ENCODE data around the gene HHAT. TPM values are rescaled to one million over a fixed set of nuclear protein-coding genes. Genes with fewer than 3 reads are reported as not detected.

HHAT gene
- total and polyA plus RNA-seq, 2 of the 4 experiments (the other 2 are of a cell fraction), result 1.7 to 2.5 TPM

- no peak overlapping the region for H4K5ac ChIP-seq (ENCODE audit: low read depth, low read length)
- TF ChIP-seq MAZ (IDR thresholded peaks at IDR 0.05; ENCODE audit: borderline replicate concordance, low read depth, low read length) (no peak), RAD21 (IDR thresholded peaks at IDR 0.05; ENCODE audit: low read length) (no peak)
- no peak overlapping the region for H3K27ac ChIP-seq (ENCODE audit: insufficient read depth, low read length)
- dilution Hi-C loops (cut with HindIII; ENCODE audit: low sequenced_read_pairs, unreplicated experiment) (no loop called here), intact Hi-C loops (cut with micrococcal nuclease) (no loop called here), in situ Hi-C loops (cut with MboI; ENCODE audit: low sequenced_read_pairs) (loop anchor here (25.0 kb wide), 1 partner anchor 459 kb away; no protein-coding TSS in a partner anchor)
- H3K9me3 ChIP-seq (ENCODE audit: control insufficient read depth, insufficient read depth, low read length), result no peaks in the 10 kb centered on the region
- DNase-seq (no peak), ATAC-seq (ENCODE audit: low read depth) (no peak)
- no peak overlapping the region for H3K4ac ChIP-seq (ENCODE audit: low read depth, low read length)
- peaks cover 5% of the 10 kb centered on the region for H3K27me3 ChIP-seq (ENCODE audit: control insufficient read depth, insufficient read depth, low read length)
- H3K23ac ChIP-seq (ENCODE audit: low read depth, low read length), result no peak overlapping the region
- no peak overlapping the region for H2BK120ac ChIP-seq (ENCODE audit: low read depth, low read length)
- no peaks in the 10 kb centered on the region for H3K9me1 ChIP-seq (ENCODE audit: insufficient read depth, low read length)
- no peak overlapping the region for H3K4me3 ChIP-seq (ENCODE audit: insufficient read depth, low read depth, low read length)
- 100% methylated on average over 1 of the region's 8 CpGs; no CpG with 5 or more reads in 1 of the 2 experiments for WGBS, 2 experiments (ENCODE audit: extremely low coverage in 2 of 2, insufficient read length in 1 of 2)
- H2AFZ ChIP-seq (replicated peaks; ENCODE audit: low read length, poor library complexity), result no peak overlapping the region
- no peak overlapping the region for H3K4me2 ChIP-seq (ENCODE audit: low read depth, low read length)
- no peak overlapping the region for H3K14ac ChIP-seq (replicated peaks; ENCODE audit: low read depth, low read length)
- no peak overlapping the region for H2AK5ac ChIP-seq (ENCODE audit: low read depth, low read length)
- no peaks in the 10 kb centered on the region for H3K4me1 ChIP-seq (ENCODE audit: control insufficient read depth, insufficient read depth, low read length)
- no peak overlapping the region for H3K18ac ChIP-seq (ENCODE audit: low read depth, low read length)
- no peak overlapping the region for H2BK15ac ChIP-seq (ENCODE audit: low read depth, low read length)
- ChIA-PET CTCF (no interaction called here), POLR2A (ENCODE audit: unreplicated experiment) (no interaction called here)
- no peak overlapping the region for H2BK20ac ChIP-seq (ENCODE audit: low read depth, low read length)
- H2BK5ac ChIP-seq (ENCODE audit: low read depth, low read length, poor library complexity, severe bottlenecking), result no peak overlapping the region
- H2AK9ac ChIP-seq (replicated peaks; ENCODE audit: low read depth, low read length, poor library complexity), result no peak overlapping the region
- no peaks in the 10 kb centered on the region for H3K79me1 ChIP-seq (ENCODE audit: low read depth in 1 of 2, low read length in 2 of 2)
- H4K20me1 ChIP-seq (ENCODE audit: insufficient read depth, low read length), result no peaks in the 10 kb centered on the region
- BruUV-seq (replicated peaks), result no TSS peak
- H4K91ac ChIP-seq (ENCODE audit: insufficient read depth, low read depth, low read length), result no peak overlapping the region
- H4K8ac ChIP-seq (ENCODE audit: low read depth in 2 of 2, low read length in 2 of 2), result no peak overlapping the region
- H3K9ac ChIP-seq (ENCODE audit: low read depth, low read length), result no peak overlapping the region
- H3K36me3 ChIP-seq (ENCODE audit: control insufficient read depth, insufficient read depth, low read length), result no peaks in the 10 kb centered on the region
- no peak overlapping the region for H3K56ac ChIP-seq (ENCODE audit: extremely low read depth, insufficient read depth, low read length)
Observed at GRCh38 chr1:210321552-210321951, 7.2 kb upstream of the HHAT start.
